AG04450 (cell line): Measurements from ENCODE around the gene CLDND1. TPM values are rescaled to one million over a fixed set of nuclear protein-coding genes. Genes with fewer than 3 reads are reported as not detected.

Experiments used
- CTCF ChIA-PET: fragments of 300-600, 350-600 bp; formaldehyde crosslinking; extraction: SDS; loops from one replicate; lab custom pipeline; 2022; ENCODE audit warnings: antibody characterized with exemption, inconsistent platforms; lab: Charles Lee
- POLR2A ChIA-PET: fragments of 350-600 bp; formaldehyde crosslinking; extraction: SDS; loops from one replicate; lab custom pipeline; 2021; ENCODE audit warnings: antibody characterized with exemption, inconsistent platforms; lab: Yijun Ruan, JAX
- DNase-seq: peaks from one replicate; pipeline ENCODE4 v3.0.0-alpha.2; 2011; ENCODE audit warnings: low read depth, low spot score
- H3K27ac ChIP-seq: one replicate; pipeline ENCODE4 v1.5.1; 2012; ENCODE audit warnings: low read depth, low read length, control low read depth
- H3K27me3 ChIP-seq: one replicate; pipeline ENCODE4 v1.6.0; 2012; ENCODE audit warnings: low read length; ENCODE audit not compliant: control insufficient read depth, insufficient read depth
- H3K4me3 ChIP-seq: 2 replicates; pipeline ENCODE4 v1.5.1; 2011; ENCODE audit warnings: mild to moderate bottlenecking, low read depth, low read length, control low read depth
- H3K9me3 ChIP-seq: 2 replicates; pipeline ENCODE4 v1.5.1; 2012; ENCODE audit warnings: low read length; ENCODE audit not compliant: control insufficient read depth, insufficient read depth
- CTCF ChIP-seq: IDR thresholded peaks from 2 replicates; pipeline ENCODE4 v1.5.1; 2011; ENCODE audit warnings: low read depth, low read length, control low read depth, inconsistent platforms
- polyA plus RNA-seq: library from polyadenylated mRNA; depleted of rRNA; stranded (reverse); fragments of >200 nt; gene quantifications from 2 replicates; pipeline ENCODE4 v1.2.3, GENCODE V29; 2011

CLDND1 gene
- polyA plus RNA-seq, 1 experiment = 129 TPM

- Histone ChIP-seq H3K4me3 (no peak overlapping the region), H3K27me3 (no peaks in the 10 kb centered on the region), H3K9me3 (peaks cover 4% of the 10 kb centered on the region; the same call in 1 of the 2 replicates), H3K27ac (no peak overlapping the region)
- POLR2A ChIA-PET = no interaction called here
- CTCF ChIA-PET = no interaction called here
- no peak for TF ChIP-seq CTCF
- DNase-seq = no peak
Observed at GRCh38 chr3:98542623-98543022, 19.9 kb upstream of the CLDND1 start.

GRCh38 chr3:98541695-98542094 is 19.0 kb upstream of the CLDND1 start:
- TF ChIP-seq CTCF = no peak
- no peak for DNase-seq
- Histone ChIP-seq H3K27me3 (no peaks in the 10 kb centered on the region), H3K9me3 (peaks cover 4% of the 10 kb centered on the region; the same call in 1 of the 2 replicates), H3K27ac (no peak overlapping the region), H3K4me3 (no peak overlapping the region)
- CTCF ChIA-PET = no interaction called here
- POLR2A ChIA-PET = no interaction called here

GRCh38 chr3:98540346-98540745 is 17.6 kb upstream of the CLDND1 start:
- no peak overlapping the region for H3K4me3 ChIP-seq
- POLR2A ChIA-PET = no interaction called here
- peaks cover 4% of the 10 kb centered on the region; the same call in 1 of the 2 replicates for H3K9me3 ChIP-seq
- no peak for TF ChIP-seq CTCF
- DNase-seq = no peak
- CTCF ChIA-PET = interaction anchor here (0.6 kb wide), 1 partner anchor 483 kb away, joined by 4 read pairs; no protein-coding TSS in a partner anchor
- no peak overlapping the region for H3K27ac ChIP-seq
- no peaks in the 10 kb centered on the region for H3K27me3 ChIP-seq

GRCh38 chr3:98536456-98537017 is 13.8 kb upstream of the CLDND1 start:
- no peak for DNase-seq
- no peak for TF ChIP-seq CTCF
- peaks cover 6% of the 10 kb centered on the region for H3K27me3 ChIP-seq
- H3K9me3 ChIP-seq = peaks cover 4% of the 10 kb centered on the region; the same call in 1 of the 2 replicates
- no peak overlapping the region for H3K27ac ChIP-seq
- H3K4me3 ChIP-seq = no peak overlapping the region
- ChIA-PET POLR2A (no interaction called here), CTCF (interaction anchor here (1.1 to 1.3 kb wide), 2 partner anchors 12 to 206 kb away, joined by 3 read pairs; no protein-coding TSS in a partner anchor)

- H3K27me3 ChIP-seq = peaks cover 6% of the 10 kb centered on the region
- DNase-seq = no peak
- no peak overlapping the region for H3K4me3 ChIP-seq
- H3K27ac ChIP-seq = no peak overlapping the region
- TF ChIP-seq CTCF = no peak
- ChIA-PET POLR2A (no interaction called here), CTCF (no interaction called here)
- peaks cover 4% of the 10 kb centered on the region; the same call in 1 of the 2 replicates for H3K9me3 ChIP-seq
Observed at GRCh38 chr3:98534734-98535133, 12.0 kb upstream of the CLDND1 start.
